DOHH2 (cell line): Measurements from ENCODE around the gene NRM.

Experiments
- H3F3A ChIP-seq: fragments of 200-600 bp; sonication (generic), shearing (Covaris generic); 2 replicates; pipeline ENCODE4 v1.6.0; 2016; ENCODE audit warnings: antibody characterized with exemption, mild to moderate bottlenecking; ENCODE audit not compliant: control insufficient read depth, insufficient read depth
- H3K27ac ChIP-seq: fragments of 200-600 bp; sonication (generic); 2 replicates; pipeline ENCODE4 v1.5.1; 2014; ENCODE audit warnings: low read depth, mild to moderate bottlenecking, low read length, moderate library complexity
- H3K27me3 ChIP-seq: fragments of 200-600 bp; sonication (generic); 2 replicates; pipeline ENCODE4 v1.6.1; 2014; ENCODE audit warnings: mild to moderate bottlenecking, low read length, mixed read lengths; ENCODE audit not compliant: control insufficient read depth
- H3K36me3 ChIP-seq: fragments of 200-600 bp; sonication (generic); 2 replicates; pipeline ENCODE4 v1.6.1; 2014; ENCODE audit warnings: mild to moderate bottlenecking, low read length, moderate library complexity, mixed read lengths; ENCODE audit not compliant: control insufficient read depth
- H3K4me1 ChIP-seq: fragments of 200-600 bp; sonication (generic); 2 replicates; pipeline ENCODE4 v1.6.1; 2014; ENCODE audit warnings: mild to moderate bottlenecking, low read length, mixed read lengths; ENCODE audit not compliant: control insufficient read depth
- H3K4me2 ChIP-seq: fragments of 200-600 bp; sonication (generic); 2 replicates; pipeline ENCODE4 v1.6.0; 2014; ENCODE audit warnings: mild to moderate bottlenecking, low read length, moderate library complexity
- H3K4me3 ChIP-seq: fragments of 200-600 bp; sonication (generic); 2 replicates; pipeline ENCODE4 v1.5.1; 2014; ENCODE audit warnings: mild to moderate bottlenecking, low read length, mixed read lengths
- H3K79me2 ChIP-seq: fragments of 200-600 bp; sonication (generic); 2 replicates; pipeline ENCODE4 v1.6.1; 2014; ENCODE audit warnings: mild to moderate bottlenecking, low read length, mixed read lengths; ENCODE audit not compliant: control insufficient read depth
- H3K9me2 ChIP-seq: fragments of 200-600 bp; sonication (generic); replicated peaks from 2 replicates; pipeline ENCODE4 v1.6.1; 2014; ENCODE audit warnings: mild to moderate bottlenecking, low read length, mixed read lengths; ENCODE audit not compliant: control insufficient read depth
- H3K9me3 ChIP-seq: fragments of 200-600 bp; sonication (generic); 2 replicates; pipeline ENCODE4 v1.6.1; 2014; ENCODE audit warnings: antibody characterized with exemption, low read length, mixed read lengths; ENCODE audit not compliant: control insufficient read depth, insufficient read depth
- H4K20me1 ChIP-seq: fragments of 200-600 bp; sonication (generic); 2 replicates; pipeline ENCODE4 v1.6.0; 2014; ENCODE audit warnings: low read depth, mild to moderate bottlenecking, antibody characterized with exemption, low read length, moderate library complexity; ENCODE audit not compliant: control insufficient read depth, insufficient read depth
- CTCF ChIP-seq: fragments of 200-600 bp; sonication (generic); IDR thresholded peaks from one replicate; pipeline ENCODE4 v1.5.1; 2014; ENCODE audit warnings: antibody characterized with exemption, mild to moderate bottlenecking, low read depth, low read length; ENCODE audit not compliant: poor library complexity, severe bottlenecking
- EZH2phosphoT487 ChIP-seq: fragments of 200-600 bp; sonication (generic); IDR thresholded peaks from 2 replicates; pipeline ENCODE4 v1.6.1; 2017; ENCODE audit warnings: borderline replicate concordance, mild to moderate bottlenecking, antibody characterized with exemption, low read length, moderate library complexity, mixed read lengths

The NRM gene

DNA sequence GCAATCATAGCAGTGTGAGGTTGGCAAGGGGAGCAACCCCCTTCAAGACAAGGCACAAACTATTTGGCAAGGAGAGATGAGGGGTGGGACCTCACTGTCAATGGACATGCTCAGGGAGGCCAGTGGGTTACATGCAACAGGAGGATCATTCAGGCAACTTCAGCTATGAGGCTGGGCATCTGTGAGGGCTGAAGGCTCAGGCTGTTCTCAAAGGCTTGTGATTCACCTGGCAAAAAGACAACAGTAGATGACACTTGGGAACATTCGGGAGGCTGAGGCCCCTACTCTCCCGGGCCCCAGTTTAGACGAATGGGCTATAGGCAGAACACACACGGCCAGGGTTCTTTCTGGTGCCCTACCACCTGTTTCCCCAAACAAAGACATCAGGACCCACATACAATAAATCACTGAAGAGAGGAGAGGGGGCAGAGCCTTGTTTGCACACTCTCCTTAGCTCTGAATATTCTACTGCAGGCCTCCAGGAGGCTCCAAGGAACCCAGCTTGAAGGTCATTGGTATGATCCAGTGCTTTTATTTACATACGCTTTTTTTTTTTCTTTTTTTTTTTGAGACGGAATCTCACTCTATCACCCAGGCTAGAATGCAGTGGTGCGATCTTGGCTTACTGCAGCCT lies 37.3 kb upstream of the NRM start:
- H3K27me3 ChIP-seq = no peaks in the 10 kb centered on the region
- H3K4me2 ChIP-seq = no peak overlapping the region
- peaks cover 58% of the 10 kb centered on the region for H3F3A ChIP-seq
- no peak overlapping the region for H3K27ac ChIP-seq
- TF ChIP-seq CTCF (no peak), EZH2phosphoT487 (no peak)
- no peaks in the 10 kb centered on the region for H3K9me3 ChIP-seq
- no peaks in the 10 kb centered on the region for H3K9me2 ChIP-seq
- H3K36me3 ChIP-seq = peaks cover 66% of the 10 kb centered on the region
- H3K79me2 ChIP-seq = peaks cover 23% of the 10 kb centered on the region
- H4K20me1 ChIP-seq = peaks cover 10% of the 10 kb centered on the region
- peaks cover 42% of the 10 kb centered on the region for H3K4me1 ChIP-seq
- H3K4me3 ChIP-seq = no peak overlapping the region

GRCh38 chr6:30726506-30727413 lies 36.0 kb upstream of the NRM start:
- Histone ChIP-seq H3K79me2 (peaks cover 36% of the 10 kb centered on the region), H4K20me1 (peaks cover 15% of the 10 kb centered on the region), H3K27me3 (no peaks in the 10 kb centered on the region), H3K4me2 (no peak overlapping the region), H3K9me2 (no peaks in the 10 kb centered on the region), H3K9me3 (no peaks in the 10 kb centered on the region), H3K27ac (no peak overlapping the region), H3K4me1 (peaks cover 49% of the 10 kb centered on the region), H3F3A (peaks cover 66% of the 10 kb centered on the region), H3K4me3 (no peak overlapping the region), H3K36me3 (peaks cover 72% of the 10 kb centered on the region)
- TF ChIP-seq EZH2phosphoT487 (no peak), CTCF (no peak)

GRCh38 chr6:30725713-30726505 lies 35.1 kb upstream of the NRM start:
- Histone ChIP-seq H3K9me2 (no peaks in the 10 kb centered on the region), H3K4me3 (no peak overlapping the region), H3K79me2 (peaks cover 43% of the 10 kb centered on the region), H3K36me3 (peaks cover 79% of the 10 kb centered on the region), H3K4me2 (no peak overlapping the region), H3K9me3 (no peaks in the 10 kb centered on the region), H3K4me1 (peaks cover 41% of the 10 kb centered on the region), H3F3A (peaks cover 70% of the 10 kb centered on the region), H3K27me3 (no peaks in the 10 kb centered on the region), H3K27ac (peak overlapping the region; percentile 11; the same call in 1 of the 2 replicates), H4K20me1 (peaks cover 18% of the 10 kb centered on the region)
- no peak for TF ChIP-seq EZH2phosphoT487
